HG03175 (cell line): ENCODE data around the gene BRF1.
"Not testable (repeated sequence)": the region's sequence is repeated elsewhere in the genome, so short reads cannot be mapped to it uniquely, and the experiment has no call there.

Source experiments
- ATAC-seq: cut with Tn5 transposase; IDR thresholded peaks from one replicate; pipeline ENCODE4 v1.9.1; 2021; ENCODE audit warnings: mild to moderate bottlenecking, moderate library complexity; ENCODE audit not compliant: unreplicated experiment

BRF1 gene

GRCh38 chr14:105333613-105334364, 33.0 kb upstream of the BRF1 start:
- no peak for ATAC-seq

- no peak for ATAC-seq
Observed at GRCh38 chr14:105333020-105333490, 32.3 kb upstream of the BRF1 start.

GRCh38 chr14:105332350-105332874, 31.6 kb upstream of the BRF1 start:
- no peak for ATAC-seq

- ATAC-seq = no peak
Observed at GRCh38 chr14:105331575-105332349, 31.0 kb upstream of the BRF1 start.

- ATAC-seq = no peak
Observed at GRCh38 chr14:105330491-105330895, 29.7 kb upstream of the BRF1 start.

GRCh38 chr14:105329411-105330150, 28.8 kb upstream of the BRF1 start:
- no peak for ATAC-seq

GRCh38 chr14:105328678-105329390, 28.0 kb upstream of the BRF1 start:
- ATAC-seq = no peak

- no peak for ATAC-seq
Observed at GRCh38 chr14:105328070-105328677, 27.4 kb upstream of the BRF1 start.

GRCh38 chr14:105327695-105328045, 26.9 kb upstream of the BRF1 start:
- not testable (repeated sequence) for ATAC-seq

- ATAC-seq = no peak
Observed at GRCh38 chr14:105326891-105327694, 26.3 kb upstream of the BRF1 start.

- ATAC-seq = no peak
Observed at GRCh38 chr14:105326568-105326867, 25.7 kb upstream of the BRF1 start.

- ATAC-seq = no peak
Observed at GRCh38 chr14:105325716-105326567, 25.1 kb upstream of the BRF1 start.

- ATAC-seq = no peak
Observed at GRCh38 chr14:105325303-105325702, 24.5 kb upstream of the BRF1 start.

- no peak for ATAC-seq
Observed at GRCh38 chr14:105324871-105325270, 24.1 kb upstream of the BRF1 start.

- ATAC-seq = no peak
Observed at GRCh38 chr14:105324080-105324778, 23.4 kb upstream of the BRF1 start.

GRCh38 chr14:105323663-105324062, 22.9 kb upstream of the BRF1 start:
- ATAC-seq = no peak

GRCh38 chr14:105322791-105323556, 22.2 kb upstream of the BRF1 start:
- ATAC-seq = no peak
